SK-N-SH (cell line): ENCODE results near the gene NDUFAF4.

Experiments used
- EZH2phosphoT487 ChIP-seq: fragments of 200-600 bp; sonication (generic); IDR thresholded peaks from 2 replicates; pipeline ENCODE4 v1.6.1; 2017; ENCODE audit warnings: low read depth, mixed run types, mild to moderate bottlenecking, antibody characterized with exemption, moderate library complexity, borderline replicate concordance
- RFX5 ChIP-seq: IDR thresholded peaks from 2 replicates; pipeline ENCODE4 v1.6.1; 2012; ENCODE audit warnings: mild to moderate bottlenecking, improper control_type of control experiment, low read length
- SIN3A ChIP-seq: IDR thresholded peaks from 2 replicates; pipeline ENCODE4 v1.6.1; 2012; ENCODE audit warnings: low read depth, mild to moderate bottlenecking, low read length, moderate library complexity, borderline replicate concordance
- TAF1 ChIP-seq: IDR thresholded peaks from 2 replicates; pipeline ENCODE4 v1.6.1; 2012; ENCODE audit warnings: low read depth, mild to moderate bottlenecking, low read length, moderate library complexity, borderline replicate concordance
- TF ChIP-seq, protein P1 (sequence below): fragments of 200-600 bp; sonication (generic); IDR thresholded peaks from 2 replicates; pipeline ENCODE4 v1.6.1; 2017; ENCODE audit warnings: antibody characterized with exemption, mild to moderate bottlenecking, moderate library complexity

DNA sequence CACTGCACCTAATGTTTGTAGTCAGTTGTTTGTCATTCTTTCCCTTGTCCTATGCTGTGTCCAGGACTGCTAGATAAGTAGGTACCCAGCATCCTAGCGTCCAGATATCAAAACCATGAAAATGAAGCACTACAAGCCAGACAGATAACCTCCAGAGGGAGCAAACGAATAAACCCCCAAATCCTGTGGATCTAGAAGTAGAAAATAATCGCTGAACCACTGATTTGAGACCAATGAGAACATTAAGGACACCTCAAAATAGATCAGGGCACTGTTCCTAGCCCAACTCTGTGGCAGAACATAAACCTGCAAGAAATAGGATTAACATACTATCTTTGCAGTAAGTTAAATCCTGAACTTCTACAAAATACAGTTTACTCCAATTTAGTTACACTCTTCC lies 25.7 kb upstream of the NDUFAF4 start:
- TF ChIP-seq SIN3A (no peak), TAF1 (no peak), RFX5 (no peak), EZH2phosphoT487 (no peak)
- TF ChIP-seq, protein P1, sequence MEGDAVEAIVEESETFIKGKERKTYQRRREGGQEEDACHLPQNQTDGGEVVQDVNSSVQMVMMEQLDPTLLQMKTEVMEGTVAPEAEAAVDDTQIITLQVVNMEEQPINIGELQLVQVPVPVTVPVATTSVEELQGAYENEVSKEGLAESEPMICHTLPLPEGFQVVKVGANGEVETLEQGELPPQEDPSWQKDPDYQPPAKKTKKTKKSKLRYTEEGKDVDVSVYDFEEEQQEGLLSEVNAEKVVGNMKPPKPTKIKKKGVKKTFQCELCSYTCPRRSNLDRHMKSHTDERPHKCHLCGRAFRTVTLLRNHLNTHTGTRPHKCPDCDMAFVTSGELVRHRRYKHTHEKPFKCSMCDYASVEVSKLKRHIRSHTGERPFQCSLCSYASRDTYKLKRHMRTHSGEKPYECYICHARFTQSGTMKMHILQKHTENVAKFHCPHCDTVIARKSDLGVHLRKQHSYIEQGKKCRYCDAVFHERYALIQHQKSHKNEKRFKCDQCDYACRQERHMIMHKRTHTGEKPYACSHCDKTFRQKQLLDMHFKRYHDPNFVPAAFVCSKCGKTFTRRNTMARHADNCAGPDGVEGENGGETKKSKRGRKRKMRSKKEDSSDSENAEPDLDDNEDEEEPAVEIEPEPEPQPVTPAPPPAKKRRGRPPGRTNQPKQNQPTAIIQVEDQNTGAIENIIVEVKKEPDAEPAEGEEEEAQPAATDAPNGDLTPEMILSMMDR: no peak
